ENCODE results near the gene RYR2.

DNA sequence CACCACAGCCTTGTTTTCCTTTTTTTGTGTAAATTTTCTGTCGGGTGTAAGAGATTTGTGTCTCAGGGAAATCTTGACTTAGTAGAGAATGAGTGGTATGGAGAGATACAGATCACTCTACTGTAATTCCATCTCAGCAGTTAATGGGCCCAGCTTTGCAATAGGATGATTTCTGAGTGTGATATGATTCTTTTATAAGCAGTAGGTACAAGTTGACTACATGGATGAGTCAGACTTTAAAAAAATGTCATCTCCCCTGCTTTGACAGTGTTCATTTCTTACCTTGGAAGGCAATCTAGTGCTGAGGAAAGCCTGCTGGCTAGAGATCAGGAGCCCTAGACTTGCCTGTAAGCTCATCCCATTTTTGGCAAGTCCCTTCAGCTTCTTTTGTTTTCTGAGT, 261.9 kb downstream of the RYR2 start:
- TF ChIP-seq RFX5 (IDR thresholded peaks at IDR 0.05; ENCODE audit: low read length) = no peak
- TF ChIP-seq, protein P1, sequence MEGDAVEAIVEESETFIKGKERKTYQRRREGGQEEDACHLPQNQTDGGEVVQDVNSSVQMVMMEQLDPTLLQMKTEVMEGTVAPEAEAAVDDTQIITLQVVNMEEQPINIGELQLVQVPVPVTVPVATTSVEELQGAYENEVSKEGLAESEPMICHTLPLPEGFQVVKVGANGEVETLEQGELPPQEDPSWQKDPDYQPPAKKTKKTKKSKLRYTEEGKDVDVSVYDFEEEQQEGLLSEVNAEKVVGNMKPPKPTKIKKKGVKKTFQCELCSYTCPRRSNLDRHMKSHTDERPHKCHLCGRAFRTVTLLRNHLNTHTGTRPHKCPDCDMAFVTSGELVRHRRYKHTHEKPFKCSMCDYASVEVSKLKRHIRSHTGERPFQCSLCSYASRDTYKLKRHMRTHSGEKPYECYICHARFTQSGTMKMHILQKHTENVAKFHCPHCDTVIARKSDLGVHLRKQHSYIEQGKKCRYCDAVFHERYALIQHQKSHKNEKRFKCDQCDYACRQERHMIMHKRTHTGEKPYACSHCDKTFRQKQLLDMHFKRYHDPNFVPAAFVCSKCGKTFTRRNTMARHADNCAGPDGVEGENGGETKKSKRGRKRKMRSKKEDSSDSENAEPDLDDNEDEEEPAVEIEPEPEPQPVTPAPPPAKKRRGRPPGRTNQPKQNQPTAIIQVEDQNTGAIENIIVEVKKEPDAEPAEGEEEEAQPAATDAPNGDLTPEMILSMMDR (IDR thresholded peaks at IDR 0.05) = no peak
- no peak for TF ChIP-seq EP300 (IDR thresholded peaks at IDR 0.05; ENCODE audit: borderline replicate concordance in 1 of 2, low read depth in 1 of 2, low read length in 1 of 2)
- peak; percentile 61 for TF ChIP-seq GATA2 (CRISPR knock-in tag; IDR thresholded peaks at IDR 0.05)
- TF ChIP-seq, protein P2, sequence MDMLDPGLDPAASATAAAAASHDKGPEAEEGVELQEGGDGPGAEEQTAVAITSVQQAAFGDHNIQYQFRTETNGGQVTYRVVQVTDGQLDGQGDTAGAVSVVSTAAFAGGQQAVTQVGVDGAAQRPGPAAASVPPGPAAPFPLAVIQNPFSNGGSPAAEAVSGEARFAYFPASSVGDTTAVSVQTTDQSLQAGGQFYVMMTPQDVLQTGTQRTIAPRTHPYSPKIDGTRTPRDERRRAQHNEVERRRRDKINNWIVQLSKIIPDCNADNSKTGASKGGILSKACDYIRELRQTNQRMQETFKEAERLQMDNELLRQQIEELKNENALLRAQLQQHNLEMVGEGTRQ (IDR thresholded peaks at IDR 0.05; ENCODE audit: borderline replicate concordance, low read depth, low read length) = no peak
- TF ChIP-seq, protein P3, sequence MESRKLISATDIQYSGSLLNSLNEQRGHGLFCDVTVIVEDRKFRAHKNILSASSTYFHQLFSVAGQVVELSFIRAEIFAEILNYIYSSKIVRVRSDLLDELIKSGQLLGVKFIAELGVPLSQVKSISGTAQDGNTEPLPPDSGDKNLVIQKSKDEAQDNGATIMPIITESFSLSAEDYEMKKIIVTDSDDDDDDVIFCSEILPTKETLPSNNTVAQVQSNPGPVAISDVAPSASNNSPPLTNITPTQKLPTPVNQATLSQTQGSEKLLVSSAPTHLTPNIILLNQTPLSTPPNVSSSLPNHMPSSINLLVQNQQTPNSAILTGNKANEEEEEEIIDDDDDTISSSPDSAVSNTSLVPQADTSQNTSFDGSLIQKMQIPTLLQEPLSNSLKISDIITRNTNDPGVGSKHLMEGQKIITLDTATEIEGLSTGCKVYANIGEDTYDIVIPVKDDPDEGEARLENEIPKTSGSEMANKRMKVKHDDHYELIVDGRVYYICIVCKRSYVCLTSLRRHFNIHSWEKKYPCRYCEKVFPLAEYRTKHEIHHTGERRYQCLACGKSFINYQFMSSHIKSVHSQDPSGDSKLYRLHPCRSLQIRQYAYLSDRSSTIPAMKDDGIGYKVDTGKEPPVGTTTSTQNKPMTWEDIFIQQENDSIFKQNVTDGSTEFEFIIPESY (IDR thresholded peaks at IDR 0.05; ENCODE audit: borderline replicate concordance, low read depth) = no peak
- no peak for TF ChIP-seq ELF1 (IDR thresholded peaks at IDR 0.05)
- no peak for TF ChIP-seq TAF1 (IDR thresholded peaks at IDR 0.05; ENCODE audit: borderline replicate concordance, low read depth, low read length)
- TF ChIP-seq, protein P4, sequence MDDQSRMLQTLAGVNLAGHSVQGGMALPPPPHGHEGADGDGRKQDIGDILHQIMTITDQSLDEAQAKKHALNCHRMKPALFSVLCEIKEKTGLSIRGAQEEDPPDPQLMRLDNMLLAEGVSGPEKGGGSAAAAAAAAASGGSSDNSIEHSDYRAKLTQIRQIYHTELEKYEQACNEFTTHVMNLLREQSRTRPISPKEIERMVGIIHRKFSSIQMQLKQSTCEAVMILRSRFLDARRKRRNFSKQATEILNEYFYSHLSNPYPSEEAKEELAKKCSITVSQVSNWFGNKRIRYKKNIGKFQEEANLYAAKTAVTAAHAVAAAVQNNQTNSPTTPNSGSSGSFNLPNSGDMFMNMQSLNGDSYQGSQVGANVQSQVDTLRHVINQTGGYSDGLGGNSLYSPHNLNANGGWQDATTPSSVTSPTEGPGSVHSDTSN (IDR thresholded peaks at IDR 0.05) = no peak
- no peak for TF ChIP-seq SIN3A (IDR thresholded peaks at IDR 0.05; ENCODE audit: borderline replicate concordance, low read depth, low read length)

All from SK-N-SH (cell line).